ENCODE data around the gene LRMDA. TPM values are rescaled to one million over a fixed set of nuclear protein-coding genes. Genes with fewer than 3 reads are reported as not detected.
A peak's percentile ranks its signal among the peaks of the same experiment; 100 is the strongest.

The LRMDA gene
- total and polyA plus RNA-seq, 2 of the 8 experiments (the other 6 are each of a cell fraction or from before 2014, with no cell fraction given), result 0.86 to 2.8 TPM

GRCh38 chr10:75984067-75984466 lies 552.6 kb downstream of the LRMDA start:
- Histone ChIP-seq H3K79me2 (ENCODE audit: control insufficient read depth in 1 of 2, insufficient read depth in 2 of 2, low read length in 2 of 2) (no peaks in the 10 kb centered on the region), H3K4me1 (replicated peaks in 1 of 4; ENCODE audit: control insufficient read depth in 3 of 4, insufficient read depth in 4 of 4, low read length in 3 of 4) (no peaks in the 10 kb centered on the region), H2BK120ac (replicated peaks; ENCODE audit: low read depth, low read length) (no peak overlapping the region), H3K56ac (replicated peaks; ENCODE audit: insufficient read length, low read depth, low read length) (no peak overlapping the region), H3K23ac (ENCODE audit: insufficient read length) (no peak overlapping the region), H2BK20ac (ENCODE audit: low read length) (no peak overlapping the region), H3K79me1 (ENCODE audit: low read depth, low read length) (no peaks in the 10 kb centered on the region), H4K5ac (ENCODE audit: insufficient read length, low read depth, low read length) (no peak overlapping the region), H3K4me2 (ENCODE audit: insufficient read depth in 1 of 2, low read depth in 2 of 2, low read length in 2 of 2) (no peak overlapping the region), H3K36me3 (ENCODE audit: control insufficient read depth in 2 of 4, insufficient read depth in 4 of 4, low read length in 3 of 4) (no peaks in the 10 kb centered on the region), H4K91ac (replicated peaks; ENCODE audit: insufficient read length, low read length) (no peak overlapping the region), H3K23me2 (ENCODE audit: low read depth, low read length) (no peaks in the 10 kb centered on the region), H3K27ac (ENCODE audit: low read depth, low read length) (no peak overlapping the region), H3K9ac (replicated peaks in 1 of 4; ENCODE audit: extremely low read depth in 1 of 4, low read depth in 3 of 4, low read length in 3 of 4) (no peak overlapping the region; a peak in 1 of 7 replicates), H3K4ac (replicated peaks; ENCODE audit: insufficient read length, low read depth, low read length) (no peak overlapping the region), H3K4me3 (ENCODE audit: extremely low read depth in 1 of 4, insufficient read depth in 2 of 4, low read depth in 3 of 4, low read length in 4 of 4) (no peak overlapping the region), H2BK15ac (ENCODE audit: low read length) (0 out of 2 replicates have a peak overlapping the region, but pooled peaks have one; percentile 72), H4K8ac (ENCODE audit: extremely low read depth, insufficient read depth, low read length) (0 out of 2 replicates have a peak overlapping the region, but pooled peaks have one; percentile 1), H4K20me1 (replicated peaks in 1 of 2; ENCODE audit: control insufficient read depth in 1 of 2, insufficient read depth in 2 of 2, low read length in 2 of 2) (no peaks in the 10 kb centered on the region), H3K27me3 (replicated peaks in 1 of 4; ENCODE audit: control insufficient read depth in 3 of 4, extremely low read depth in 1 of 4, insufficient read depth in 3 of 4, low read length in 3 of 4) (no peaks in the 10 kb centered on the region), H3K9me3 (ENCODE audit: insufficient read depth in 2 of 2, low read depth in 1 of 2, low read length in 1 of 2) (no peaks in the 10 kb centered on the region), H3K18ac (ENCODE audit: extremely low read depth, low read length) (peak overlapping the region; percentile 53; the same call in 1 of the 2 replicates), H2BK12ac (ENCODE audit: low read depth, low read length) (no peak overlapping the region), H2AK5ac (ENCODE audit: low read depth, low read length) (no peak overlapping the region), H2AFZ (ENCODE audit: low read length) (no peak overlapping the region), H3K14ac (ENCODE audit: insufficient read length) (no peak overlapping the region), H2BK5ac (ENCODE audit: low read depth, low read length) (no peak overlapping the region)
- WGBS, 2 experiments (ENCODE audit: extremely low coverage in 1 of 2, insufficient coverage in 1 of 2, insufficient read length in 1 of 2, insufficient replicate concordance in 2 of 2, low coverage in 1 of 2, low lambda C conversion rate in 2 of 2, missing lambda C conversion rate in 1 of 2), result 89% methylated on average over 7 of the region's 7 CpGs; no CpG with 5 or more reads in 1 of the 2 experiments
- no peak for DNase-seq (ENCODE audit: low read depth in 1 of 2, low spot score in 2 of 2)
- ChIA-PET POLR2A (ENCODE audit: partially characterized antibody) (no interaction called here), CTCF (ENCODE audit: partially characterized antibody) (interaction anchor here (0.6 to 1.3 kb wide), 3 partner anchors 10 to 319 kb away, joined by 3 to 4 read pairs (median 3); no protein-coding TSS in a partner anchor)
- FAIRE-seq, result no peak
- TF ChIP-seq FOSL1 (IDR thresholded peaks at IDR 0.05; ENCODE audit: insufficient read depth, low read depth, low read length), result no peak
- no peak for TF ChIP-seq JUND (IDR thresholded peaks at IDR 0.05; ENCODE audit: low read length)
- no peak for TF ChIP-seq NANOG (IDR thresholded peaks at IDR 0.05; ENCODE audit: insufficient read depth, low read depth, low read length, poor library complexity, severe bottlenecking)
